H1 (cell line): ENCODE measurements around the gene TXLNG. TPM values are rescaled to one million over a fixed set of nuclear protein-coding genes. Genes with fewer than 3 reads are reported as not detected.
A peak's percentile ranks its signal among the peaks of the same experiment; 100 is the strongest.

Experiments used
- CTCF ChIA-PET: fragments of 300-600 bp; sonication (Branson Sonifier 250); formaldehyde crosslinking; loops from one replicate; lab custom pipeline; 2021; ENCODE audit not compliant: partially characterized antibody; lab: Charles Lee
- POLR2A ChIA-PET: fragments of 300-600 bp; sonication (Branson Sonifier 250); formaldehyde crosslinking; loops from one replicate; lab custom pipeline; 2021; ENCODE audit warnings: inconsistent platforms; ENCODE audit not compliant: partially characterized antibody; lab: Charles Lee
- DNase-seq, 2 experiments: peaks; one replicate each; pipeline versions ENCODE4 v3.0.0 to v3.0.0-alpha.2; 2010 to 2022; ENCODE audit warnings: low spot score in 2 of 2, low read depth in 1 of 2, mixed read lengths in 1 of 2
- FAIRE-seq: peaks from 2 replicates; lab custom pipeline; 2011; peaks lifted over from hg19 to GRCh38; lab: Jason Lieb, UNC
- H2AFZ ChIP-seq: 2 replicates; pipeline ENCODE4 v1.8.1; 2012; ENCODE audit warnings: low read length, inconsistent platforms
- H2AK5ac ChIP-seq: 2 replicates; pipeline ENCODE4 v1.6.1; 2013; ENCODE audit warnings: low read depth, low read length
- H2BK120ac ChIP-seq: replicated peaks from 2 replicates; pipeline ENCODE3; 2013; ENCODE audit warnings: low read depth, low read length, inconsistent platforms
- H2BK12ac ChIP-seq: 2 replicates; pipeline ENCODE4 v1.6.1; 2013; ENCODE audit warnings: low read depth, low read length
- H2BK15ac ChIP-seq: 2 replicates; pipeline ENCODE4 v1.6.1; 2013; ENCODE audit warnings: low read length
- H2BK20ac ChIP-seq: 2 replicates; pipeline ENCODE4 v1.6.1; 2013; ENCODE audit warnings: low read length
- H2BK5ac ChIP-seq: 2 replicates; pipeline ENCODE4 v1.6.1; 2013; ENCODE audit warnings: low read depth, low read length
- H3K14ac ChIP-seq: 2 replicates; pipeline ENCODE4 v1.6.1; 2013; ENCODE audit warnings: inconsistent platforms; ENCODE audit not compliant: insufficient read length
- H3K18ac ChIP-seq: 2 replicates; pipeline ENCODE4 v1.6.1; 2013; ENCODE audit warnings: low read length; ENCODE audit errors: extremely low read depth
- H3K23ac ChIP-seq: 2 replicates; pipeline ENCODE4 v1.6.1; 2013; ENCODE audit warnings: inconsistent platforms; ENCODE audit not compliant: insufficient read length
- H3K23me2 ChIP-seq: 2 replicates; pipeline ENCODE4 v1.6.1; 2013; ENCODE audit warnings: low read depth, low read length
- H3K27ac ChIP-seq: 2 replicates; pipeline ENCODE4 v1.6.1; 2011; ENCODE audit warnings: low read depth, low read length, inconsistent platforms
- H3K27me3 ChIP-seq, 4 experiments: replicated peaks in 1 of 4; 1 replicate in 1 of 4; 2 replicates in 3 of 4; pipeline versions ENCODE4 v1.6.1 to v1.8.1; 2011 to 2013; ENCODE audit warnings: low read length in 3 of 4, mild to moderate bottlenecking in 3 of 4, inconsistent platforms in 2 of 4, mixed read lengths in 2 of 4, moderate library complexity in 1 of 4; ENCODE audit not compliant: control insufficient read depth in 3 of 4, insufficient read depth in 3 of 4; ENCODE audit errors: extremely low read depth in 1 of 4
- H3K36me3 ChIP-seq, 4 experiments: 2 replicates each; pipeline versions ENCODE4 v1.6.1 to v1.8.1; 2011 to 2013; ENCODE audit warnings: mild to moderate bottlenecking in 4 of 4, low read length in 3 of 4, moderate library complexity in 2 of 4, control low read depth in 1 of 4, inconsistent platforms in 1 of 4; ENCODE audit not compliant: insufficient read depth in 4 of 4, control insufficient read depth in 2 of 4
- H3K4ac ChIP-seq: replicated peaks from 2 replicates; pipeline ENCODE3; 2013; ENCODE audit warnings: low read length, low read depth, mixed read lengths, inconsistent platforms; ENCODE audit not compliant: insufficient read length
- H3K4me1 ChIP-seq, 4 experiments: replicated peaks in 1 of 4; 1 replicate in 1 of 4; 2 replicates in 3 of 4; pipeline versions ENCODE4 v1.6.1 to v1.8.1; 2011 to 2013; ENCODE audit warnings: low read length in 3 of 4, inconsistent platforms in 2 of 4, mixed read lengths in 1 of 4; ENCODE audit not compliant: insufficient read depth in 4 of 4, control insufficient read depth in 3 of 4
- H3K4me2 ChIP-seq, 2 experiments: 2 replicates each; pipeline versions ENCODE4 v1.6.1 to v1.8.1; 2011 to 2013; ENCODE audit warnings: low read depth in 2 of 2, low read length in 2 of 2, control low read depth in 1 of 2, inconsistent platforms in 1 of 2, mild to moderate bottlenecking in 1 of 2; ENCODE audit not compliant: insufficient read depth in 1 of 2
- H3K4me3 ChIP-seq, 4 experiments: fragments of 200-600, 300-600 bp in 1 of 4; sonication (generic), shearing (Covaris generic), sonication (Bioruptor Twin) in 1 of 4; 2 replicates each; pipeline versions ENCODE4 v1.5.1 to v1.8.1; 2011 to 2016; ENCODE audit warnings: low read length in 4 of 4, low read depth in 3 of 4, control low read depth in 2 of 4, inconsistent platforms in 2 of 4, mild to moderate bottlenecking in 2 of 4, mixed read lengths in 1 of 4, moderate library complexity in 1 of 4; ENCODE audit not compliant: insufficient read depth in 2 of 4; ENCODE audit errors: extremely low read depth in 1 of 4
- H3K56ac ChIP-seq: replicated peaks from 2 replicates; pipeline ENCODE3; 2013; ENCODE audit warnings: low read depth, mild to moderate bottlenecking, mixed read lengths, low read length, inconsistent platforms; ENCODE audit not compliant: insufficient read length
- H3K79me1 ChIP-seq: 2 replicates; pipeline ENCODE4 v1.6.1; 2013; ENCODE audit warnings: low read depth, low read length, control low read depth
- H3K79me2 ChIP-seq, 2 experiments: 2 replicates each; pipeline versions ENCODE4 v1.6.1 to v1.8.1; 2012 to 2013; ENCODE audit warnings: low read length in 2 of 2, mild to moderate bottlenecking in 2 of 2, inconsistent platforms in 1 of 2; ENCODE audit not compliant: insufficient read depth in 2 of 2, control insufficient read depth in 1 of 2
- H3K9ac ChIP-seq, 4 experiments: replicated peaks in 1 of 4; 1 replicate in 1 of 4; 2 replicates in 3 of 4; pipeline versions ENCODE4 v1.6.1 to v1.8.1; 2011 to 2013; ENCODE audit warnings: low read depth in 3 of 4, low read length in 3 of 4, control low read depth in 2 of 4, mild to moderate bottlenecking in 2 of 4, moderate library complexity in 2 of 4, inconsistent platforms in 1 of 4; ENCODE audit errors: extremely low read depth in 1 of 4
- H3K9me3 ChIP-seq, 2 experiments: 2 replicates each; pipeline versions ENCODE4 v1.6.1 to v1.8.1; 2012 to 2013; ENCODE audit warnings: mild to moderate bottlenecking in 2 of 2, moderate library complexity in 2 of 2, control low read depth in 1 of 2, inconsistent platforms in 1 of 2, low read depth in 1 of 2, low read length in 1 of 2, mixed read lengths in 1 of 2; ENCODE audit not compliant: insufficient read depth in 2 of 2
- H4K20me1 ChIP-seq, 2 experiments: replicated peaks in 1 of 2; 2 replicates each; pipeline versions ENCODE3 to v1.8.1; 2011 to 2013; ENCODE audit warnings: inconsistent platforms in 2 of 2, low read length in 2 of 2, mild to moderate bottlenecking in 1 of 2; ENCODE audit not compliant: insufficient read depth in 2 of 2, control insufficient read depth in 1 of 2
- H4K5ac ChIP-seq: 2 replicates; pipeline ENCODE4 v1.6.1; 2013; ENCODE audit warnings: low read length, low read depth, mixed read lengths, inconsistent platforms; ENCODE audit not compliant: insufficient read length
- H4K8ac ChIP-seq: 2 replicates; pipeline ENCODE4 v1.8.0; 2013; ENCODE audit warnings: mild to moderate bottlenecking, moderate library complexity, low read length, inconsistent platforms; ENCODE audit not compliant: insufficient read depth; ENCODE audit errors: extremely low read depth
- H4K91ac ChIP-seq: replicated peaks from 2 replicates; pipeline ENCODE3; 2013; ENCODE audit warnings: low read length, mixed read lengths, inconsistent platforms; ENCODE audit not compliant: insufficient read length
- ATF3 ChIP-seq: IDR thresholded peaks from 2 replicates; pipeline ENCODE4 v1.6.1; 2011; ENCODE audit warnings: low read depth, mild to moderate bottlenecking, low read length; ENCODE audit not compliant: insufficient read depth
- BACH1 ChIP-seq: IDR thresholded peaks from 2 replicates; pipeline ENCODE4 v1.6.1; 2012; ENCODE audit warnings: low read length, improper control_type of control experiment
- BRCA1 ChIP-seq: IDR thresholded peaks from 2 replicates; pipeline ENCODE4 v1.6.1; 2012; ENCODE audit warnings: low read depth, low read length, improper control_type of control experiment
- E2F6 ChIP-seq: IDR thresholded peaks from 2 replicates; pipeline ENCODE4 v1.6.1; 2012; ENCODE audit warnings: inconsistent platforms
- JUND ChIP-seq: IDR thresholded peaks from 2 replicates; pipeline ENCODE4 v1.6.1; 2011; ENCODE audit warnings: mild to moderate bottlenecking, improper control_type of control experiment, low read length
- NRF1 ChIP-seq: IDR thresholded peaks from 2 replicates; pipeline ENCODE4 v1.6.1; 2011; ENCODE audit warnings: mild to moderate bottlenecking, low read depth, low read length, improper control_type of control experiment
- PHF8 ChIP-seq: fragments of 200-600 bp; sonication (generic); conservative IDR thresholded peaks from 2 replicates; pipeline ENCODE4 v1.7.1; 2012; ENCODE audit warnings: low read depth, mild to moderate bottlenecking, inconsistent platforms, low read length, moderate library complexity
- POLR2AphosphoS5 ChIP-seq: IDR thresholded peaks from 2 replicates; pipeline ENCODE4 v1.6.1; 2011; ENCODE audit warnings: low read depth, low read length
- TCF12 ChIP-seq: IDR thresholded peaks from 2 replicates; pipeline ENCODE4 v1.6.1; 2011; ENCODE audit warnings: low read depth, mild to moderate bottlenecking, low read length
- WGBS, 2 experiments: shearing (Covaris generic) in 1 of 2; methylation state at CpG; one replicate each; pipeline versions ENCODE4 v1.1.6 to v1.1.7; 2013 to 2015; ENCODE audit warnings: low lambda C conversion rate in 2 of 2, mixed read lengths in 2 of 2, inconsistent platforms in 1 of 2, low coverage in 1 of 2, missing lambda C conversion rate in 1 of 2; ENCODE audit not compliant: insufficient replicate concordance in 2 of 2, insufficient coverage in 1 of 2, insufficient read length in 1 of 2; ENCODE audit errors: extremely low coverage in 1 of 2, missing lambda C conversion rate in 1 of 2; 5-methylcytosine and 5-hydroxymethylcytosine counted together
- polyA plus RNA-seq, 7 experiments: library from polyadenylated mRNA; depleted of rRNA in 3 of 7; stranded (reverse) in 5 of 7; unstranded in 2 of 7; fragments of >200 nt in 5 of 7; fragments of 200-250 nt in 2 of 7; gene quantifications; 1 replicate in 5 of 7; 2 replicates in 1 of 7; 4 replicates in 1 of 7; pipeline versions ENCODE4 v1.2.1 to v1.2.3, GENCODE V29; 2011 to 2013; ENCODE audit warnings: missing spikeins in 2 of 7, mixed read lengths in 2 of 7
- total RNA-seq: library from RNA; stranded (reverse); fragmentation: NEBNext Ultra II Directional; extraction: Animal tissue kit (Norgen Biotek cat#: 25700); gene quantifications from 2 replicates; pipeline ENCODE4 v1.2.1, GENCODE V29; 2021
- TF ChIP-seq, protein P1 (sequence below): IDR thresholded peaks from 2 replicates; pipeline ENCODE4 v1.6.1; 2012; ENCODE audit warnings: inconsistent platforms

Gene TXLNG
- total and polyA plus RNA-seq, 2 of the 8 experiments (the other 6 are each of a cell fraction or from before 2014, with no cell fraction given): 32.9 to 42.9 TPM

DNA sequence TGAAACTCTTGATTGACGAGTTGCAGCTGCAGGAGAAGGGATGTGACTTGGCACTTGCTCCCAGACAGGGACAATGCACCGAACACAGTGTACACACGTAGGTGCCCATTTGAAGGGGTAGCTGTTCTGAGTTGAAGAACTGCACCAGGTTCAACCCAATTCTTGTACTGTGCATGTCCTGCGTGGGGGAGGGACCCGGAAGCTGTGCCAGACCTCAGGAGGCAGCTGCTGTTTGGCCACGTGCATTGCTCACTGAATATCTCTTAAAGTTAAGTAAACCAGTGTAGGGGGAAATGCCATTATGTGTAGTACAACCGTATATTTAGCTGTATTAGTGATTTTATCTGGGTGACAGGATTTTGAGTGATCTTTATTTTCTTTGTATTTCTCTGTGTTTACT lies 95.9 kb downstream of the TXLNG start:
- no peak for FAIRE-seq
- TF ChIP-seq, protein P1, sequence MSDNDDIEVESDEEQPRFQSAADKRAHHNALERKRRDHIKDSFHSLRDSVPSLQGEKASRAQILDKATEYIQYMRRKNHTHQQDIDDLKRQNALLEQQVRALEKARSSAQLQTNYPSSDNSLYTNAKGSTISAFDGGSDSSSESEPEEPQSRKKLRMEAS: no peak
- TF ChIP-seq ATF3 (no peak), POLR2AphosphoS5 (no peak), PHF8 (no peak), NRF1 (no peak), BRCA1 (no peak), TCF12 (no peak), JUND (no peak), E2F6 (no peak), BACH1 (no peak)

More for the DNA sequence above, 95.9 kb downstream of the TXLNG start:
- Histone ChIP-seq H2BK120ac (no peak overlapping the region), H3K4me1 (no peaks in the 10 kb centered on the region), H3K27me3 (no peaks in the 10 kb centered on the region), H2BK5ac (no peak overlapping the region), H3K23ac (no peak overlapping the region), H3K79me1 (no peaks in the 10 kb centered on the region), H3K4me2 (peak overlapping the region; percentile 38 to 79; a peak in 2 of 4 replicates), H3K27ac (no peak overlapping the region), H2AFZ (peak overlapping the region; percentile 62), H4K5ac (no peak overlapping the region), H3K4me3 (peak overlapping the region in 1 of 4 experiments; percentile 75; a peak in 3 of 8 replicates), H3K18ac (no peak overlapping the region), H3K56ac (no peak overlapping the region), H2BK20ac (no peak overlapping the region), H3K79me2 (no peaks in the 10 kb centered on the region), H3K36me3 (no peaks in the 10 kb centered on the region), H3K4ac (no peak overlapping the region), H2BK15ac (no peak overlapping the region), H2AK5ac (no peak overlapping the region), H4K20me1 (no peaks in the 10 kb centered on the region), H3K23me2 (no peaks in the 10 kb centered on the region), H3K14ac (no peak overlapping the region), H4K91ac (no peak overlapping the region), H3K9me3 (no peaks in the 10 kb centered on the region), H3K9ac (no peak overlapping the region), H4K8ac (no peak overlapping the region), H2BK12ac (no peak overlapping the region)
- ChIA-PET CTCF (interaction anchor here (0.7 to 8.1 kb wide), 23 partner anchors 9 to 200 kb away, joined by 3 to 78 read pairs (median 5); partner anchors contain the start of gene REPS2), POLR2A (interaction anchor here (1.3 to 2.0 kb wide), 2 partner anchors 11 to 13 kb away, joined by 6 to 11 read pairs; partner anchors contain the start of gene RBBP7)
- WGBS, 2 experiments: 63% methylated on average over 7 of the region's 7 CpGs; no CpG with 5 or more reads in 1 of the 2 experiments
- no peak for DNase-seq
